H4 (cell line): ENCODE measurements around the gene PRMT7. TPM values are rescaled to one million over a fixed set of nuclear protein-coding genes. Genes with fewer than 3 reads are reported as not detected.
A peak's percentile ranks its signal among the peaks of the same experiment; 100 is the strongest.
"Not testable (repeated sequence)": the region's sequence is repeated elsewhere in the genome, so short reads cannot be mapped to it uniquely, and the experiment has no call there.

Experiments used
- DNase-seq: peaks from one replicate; pipeline ENCODE4 v3.0.0-alpha.2; 2015; ENCODE audit warnings: low spot score
- total RNA-seq: library from RNA; depleted of rRNA; stranded (reverse); fragments of >200 nt; shearing (Covaris generic); gene quantifications from 2 replicates; pipeline ENCODE4 v1.2.3, GENCODE V29; 2014

Gene PRMT7
- total RNA-seq, 1 experiment from 2014 or later: 37.5 TPM

GRCh38 chr16:68283801-68284598, 26.8 kb upstream of the PRMT7 start:
- no peak for DNase-seq

GRCh38 chr16:68284847-68285246, 26.0 kb upstream of the PRMT7 start:
- no peak for DNase-seq

- DNase-seq: no peak
Observed at GRCh38 chr16:68285683-68286082, 25.1 kb upstream of the PRMT7 start.

GRCh38 chr16:68286153-68287074, 24.4 kb upstream of the PRMT7 start:
- no peak for DNase-seq

DNA sequence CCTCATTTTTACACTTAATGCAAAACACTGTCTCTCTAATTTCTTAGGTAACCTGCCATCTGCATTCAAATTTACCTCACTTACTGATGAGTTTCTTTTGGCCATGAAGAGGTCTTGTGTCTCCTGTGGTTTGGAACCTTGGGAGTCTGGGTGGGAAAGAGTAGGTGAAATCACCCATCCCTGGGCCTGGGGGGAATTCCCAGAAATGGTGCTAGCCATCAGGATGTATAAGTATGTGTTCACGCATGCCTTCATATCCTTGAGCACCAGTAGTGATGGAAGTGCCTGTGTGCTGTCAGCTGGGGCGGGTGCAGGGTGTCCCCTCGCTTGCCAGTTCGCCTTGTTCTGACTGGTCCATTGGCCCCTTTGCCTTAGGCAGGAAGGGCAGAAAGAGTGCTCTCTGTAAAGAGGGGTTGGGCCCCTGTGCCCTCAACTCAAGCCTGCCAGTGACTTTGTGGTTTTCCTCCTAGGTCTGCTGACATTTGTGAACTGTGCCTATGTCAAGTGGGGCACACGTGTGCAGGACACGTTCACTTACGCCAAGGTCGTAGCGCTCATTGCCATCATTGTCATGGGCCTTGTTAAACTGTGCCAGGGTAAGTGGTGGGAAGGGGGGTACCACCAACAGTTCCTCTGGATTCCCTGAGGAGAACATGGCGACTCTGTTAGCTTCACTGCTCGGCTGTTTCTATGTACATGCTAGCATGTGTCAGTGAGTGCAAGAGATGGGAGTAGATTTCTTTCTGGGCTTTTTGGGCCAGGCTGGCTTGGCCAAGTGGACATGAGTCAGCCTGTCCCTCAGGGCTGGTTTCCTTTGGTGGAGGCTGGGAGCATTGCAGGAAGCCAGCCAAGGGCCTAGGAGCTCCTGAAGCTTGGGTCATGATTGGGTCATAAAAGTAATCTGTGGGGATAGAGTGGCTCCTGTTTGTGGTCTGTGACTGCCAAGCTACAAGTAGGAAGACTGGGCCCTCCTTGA, 23.3 kb upstream of the PRMT7 start:
- peak; percentile 32 for DNase-seq

GRCh38 chr16:68288252-68288650, 22.6 kb upstream of the PRMT7 start:
- DNase-seq: no peak

DNA sequence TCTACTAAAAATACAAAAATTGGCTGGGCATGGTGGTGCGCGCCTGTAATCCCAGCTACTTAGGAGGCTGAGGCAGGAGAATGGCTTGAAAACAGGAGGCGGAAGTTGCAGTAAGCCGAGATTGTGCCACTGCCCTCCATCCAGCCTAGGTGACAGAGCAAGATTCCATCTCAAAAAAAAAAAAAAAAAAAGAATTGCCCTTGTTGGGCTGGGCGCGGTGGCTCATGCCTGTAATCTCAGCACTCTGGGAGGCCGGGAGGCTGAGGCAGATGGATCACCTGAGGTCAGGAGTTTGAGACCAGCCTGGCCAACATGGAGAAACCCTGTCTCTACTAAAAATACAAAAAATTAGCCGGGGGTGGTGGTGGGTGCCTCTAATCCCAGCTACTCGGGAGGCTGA, 22.0 kb upstream of the PRMT7 start:
- DNase-seq: not testable (repeated sequence)

DNA sequence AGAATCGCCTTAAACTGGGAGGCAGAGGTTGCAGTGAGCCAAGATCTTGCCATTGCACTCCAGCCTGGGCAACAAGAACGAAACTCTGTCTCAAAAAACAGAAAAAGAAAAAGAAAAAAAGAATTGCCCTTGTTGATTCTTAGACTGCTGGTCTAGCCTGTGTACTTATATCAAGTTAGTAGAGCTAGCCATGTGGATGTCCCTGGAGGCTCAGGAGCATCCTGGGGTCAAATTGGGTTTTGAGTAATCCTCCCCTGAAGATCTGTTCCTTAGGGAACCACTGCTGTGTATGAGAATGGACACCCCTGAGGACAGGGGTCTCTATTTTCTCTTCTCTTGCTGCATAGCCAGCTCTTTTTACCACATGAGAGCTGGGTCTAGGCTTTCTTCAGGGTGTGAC, 21.6 kb upstream of the PRMT7 start:
- no peak for DNase-seq

DNA sequence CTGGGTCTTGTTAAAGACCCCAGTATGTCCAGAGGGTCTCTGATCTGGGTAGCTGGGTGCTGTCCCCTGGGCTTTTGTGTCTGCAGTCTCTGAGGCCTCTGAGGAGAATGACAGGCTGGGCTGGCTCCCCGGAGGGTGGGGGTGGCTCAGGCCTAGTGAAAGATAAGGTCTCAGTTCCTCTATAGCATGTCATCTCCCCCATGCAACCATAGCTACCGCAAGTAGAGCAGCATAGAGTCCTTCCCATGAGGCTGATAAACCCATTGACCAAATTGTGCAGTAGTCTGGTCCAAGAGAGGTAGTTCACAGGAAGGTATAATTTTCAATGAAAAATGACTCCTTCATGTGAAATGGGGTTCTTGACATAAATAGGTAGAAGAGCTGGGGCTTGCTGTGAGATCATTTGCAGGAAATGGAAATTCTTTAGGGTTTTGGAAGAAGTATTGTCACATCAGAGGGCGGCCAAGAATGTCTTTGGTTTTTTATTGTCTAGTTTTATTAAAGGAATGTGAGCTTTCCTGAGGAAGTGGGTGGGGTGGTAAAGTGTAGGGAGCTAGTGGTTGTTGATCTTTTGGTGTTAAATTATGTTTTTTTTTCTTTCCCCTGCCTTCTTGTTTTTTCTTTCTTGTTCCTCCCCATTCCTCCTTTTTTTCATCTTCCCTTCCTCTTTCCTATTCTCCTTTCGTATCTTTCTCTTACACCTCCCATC, 21.0 kb upstream of the PRMT7 start:
- no peak for DNase-seq

DNA sequence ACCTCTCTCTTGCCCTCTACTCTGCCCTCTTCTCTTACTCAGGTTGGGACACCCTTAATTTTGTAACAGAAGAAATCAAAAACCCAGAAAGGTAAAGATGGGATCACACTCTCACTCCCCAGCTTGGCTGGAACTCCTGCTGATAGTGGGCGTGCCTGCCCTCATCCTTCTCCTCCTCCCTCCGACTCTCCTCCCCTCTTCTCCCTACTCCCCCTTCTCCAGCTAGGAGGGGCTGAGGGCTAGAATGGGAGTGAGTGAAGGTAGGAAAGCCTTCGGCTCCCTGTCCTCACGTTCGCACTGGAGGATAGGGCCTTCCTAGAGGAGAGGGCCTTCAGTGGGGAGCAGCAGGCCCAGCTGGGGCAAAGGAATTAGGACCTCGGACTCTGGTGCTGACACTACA, 20.4 kb upstream of the PRMT7 start:
- no peak for DNase-seq

GRCh38 chr16:68291227-68291626, 19.6 kb upstream of the PRMT7 start:
- no peak for DNase-seq

DNA sequence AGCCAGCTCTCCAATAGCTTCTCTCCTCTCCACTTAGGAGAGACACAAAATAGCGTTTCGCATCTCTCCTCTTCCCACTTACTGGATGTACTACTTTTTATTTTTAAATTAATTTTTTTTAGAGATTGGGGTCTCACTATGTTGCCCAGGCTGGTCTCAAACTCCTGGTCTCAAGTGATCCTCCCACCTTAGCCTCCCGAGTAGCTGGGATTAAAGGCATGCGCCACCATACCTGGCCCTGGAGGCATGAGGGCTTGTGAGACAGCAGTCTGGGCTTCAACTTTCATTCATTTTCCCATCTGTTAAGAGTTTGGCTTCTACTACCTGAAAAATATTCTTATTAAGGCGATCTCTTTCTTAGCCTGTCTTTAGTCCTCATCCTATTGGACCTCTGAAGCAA, 18.4 kb upstream of the PRMT7 start:
- no peak for DNase-seq

- no peak for DNase-seq
Observed at GRCh38 chr16:68296291-68296690, 14.5 kb upstream of the PRMT7 start.

- no peak for DNase-seq
Observed at GRCh38 chr16:68296693-68297092, 14.1 kb upstream of the PRMT7 start.

- no peak for DNase-seq
Observed at GRCh38 chr16:68297908-68298307, 12.9 kb upstream of the PRMT7 start.

DNA sequence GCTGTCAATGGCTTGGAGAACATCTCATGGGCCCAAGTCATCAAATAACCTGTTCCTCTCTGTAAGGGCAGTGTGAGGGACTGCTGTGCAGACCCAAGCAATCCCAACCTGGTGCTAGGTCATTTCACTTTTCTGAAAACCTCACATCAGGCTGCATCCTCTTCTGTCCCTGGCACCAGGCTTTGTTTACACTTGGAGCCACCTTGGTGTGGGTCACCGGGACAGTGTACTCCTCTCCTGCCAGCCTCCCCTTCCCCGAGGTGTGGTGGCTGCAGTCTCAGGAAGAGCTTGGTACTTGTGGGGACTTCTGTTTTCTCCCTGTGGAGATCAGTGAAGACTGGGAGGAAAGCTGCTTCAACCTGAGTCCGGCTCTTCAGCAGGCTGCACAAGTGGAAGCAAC, 12.5 kb upstream of the PRMT7 start:
- DNase-seq: no peak

- no peak for DNase-seq
Observed at GRCh38 chr16:68298907-68299561, 11.8 kb upstream of the PRMT7 start.

DNA sequence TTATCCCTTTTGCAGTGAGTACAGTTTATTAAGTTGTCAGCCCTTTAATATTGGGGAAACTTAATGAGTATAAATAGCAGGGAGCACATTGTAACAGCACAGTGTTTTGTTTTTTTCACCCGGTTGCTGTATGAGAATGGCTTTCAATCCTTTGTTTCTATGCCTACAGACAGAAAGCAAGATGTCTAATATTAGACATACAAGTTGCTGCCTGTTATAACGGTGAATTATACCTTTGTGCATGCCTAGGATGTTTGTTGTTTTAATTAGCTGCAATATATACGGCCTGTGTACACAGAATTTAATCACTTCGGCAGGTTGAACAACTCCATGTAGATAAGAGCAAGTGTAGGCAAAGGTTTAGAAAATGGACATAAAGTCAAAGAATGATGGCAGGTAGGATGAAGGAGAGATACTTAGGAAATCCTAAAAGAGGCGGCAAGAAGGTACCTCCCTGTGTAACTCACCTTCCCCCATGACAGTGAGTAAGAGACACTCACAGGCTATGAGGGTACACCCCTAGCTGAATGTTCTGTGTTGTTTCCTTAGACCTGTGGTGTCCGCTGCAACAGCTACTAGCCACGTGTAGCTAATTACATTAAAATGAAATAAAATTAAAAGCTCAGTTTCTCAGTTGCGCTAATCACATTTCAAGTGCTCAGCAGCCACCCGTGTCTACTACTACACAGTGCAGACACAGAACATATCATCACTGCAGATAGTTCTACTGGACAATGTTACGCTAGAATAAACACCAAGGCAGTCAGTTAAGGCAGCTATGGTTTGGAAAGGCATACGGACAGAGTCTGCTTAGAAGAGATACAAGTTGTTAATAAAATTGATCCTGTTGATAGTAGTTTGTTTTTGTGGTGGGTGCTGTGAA, 11.0 kb upstream of the PRMT7 start:
- no peak for DNase-seq

- no peak for DNase-seq
Observed at GRCh38 chr16:68300734-68301459, 9.9 kb upstream of the PRMT7 start.
